GM13977 (cell line): ENCODE results near the gene EXOSC9.

Source experiments
- DNase-seq: peaks from one replicate; pipeline ENCODE4 v3.0.0; 2012; ENCODE audit warnings: low spot score
- CTCF ChIP-seq: IDR thresholded peaks from 2 replicates; pipeline ENCODE4 v1.5.1; 2012; ENCODE audit warnings: mild to moderate bottlenecking, control low read depth; ENCODE audit not compliant: insufficient read depth; ENCODE audit errors: extremely low read depth, missing control alignments
- in situ Hi-C: fragments of 300-500 bp; cut with MboI; formaldehyde crosslinking; loops from one replicate; pipeline ENCODE4 v1.12.0; 2022; ENCODE audit warnings: low sequenced_read_pairs, low pct_unique_long_range_greater_than_20kb, mixed read lengths, inconsistent platforms; ENCODE audit not compliant: unreplicated experiment

The EXOSC9 gene

GRCh38 chr4:121829511-121829910, 28.4 kb downstream of the EXOSC9 start:
- TF ChIP-seq CTCF: no peak
- in situ Hi-C loops: no loop called here
- DNase-seq: no peak

DNA sequence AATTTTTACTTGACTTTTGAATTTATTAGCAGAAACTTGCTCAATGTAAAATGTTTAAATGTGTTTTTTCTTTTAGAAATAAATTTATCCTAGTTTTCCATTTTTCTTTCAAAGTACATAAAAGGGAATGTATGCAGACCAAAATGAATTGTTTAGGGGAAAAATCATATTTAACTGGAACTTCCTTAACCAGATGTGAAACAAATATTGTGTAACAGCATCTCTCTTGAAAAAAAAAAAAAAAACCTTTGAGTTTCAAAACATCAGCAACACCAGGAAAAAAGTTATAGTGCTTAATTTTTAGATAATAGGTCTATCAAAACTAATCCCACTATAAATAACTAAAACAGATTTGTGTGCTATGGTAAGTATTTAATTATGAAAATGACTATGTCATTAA, 37.0 kb downstream of the EXOSC9 start:
- no peak for TF ChIP-seq CTCF
- DNase-seq: no peak
- in situ Hi-C loops: no loop called here

DNA sequence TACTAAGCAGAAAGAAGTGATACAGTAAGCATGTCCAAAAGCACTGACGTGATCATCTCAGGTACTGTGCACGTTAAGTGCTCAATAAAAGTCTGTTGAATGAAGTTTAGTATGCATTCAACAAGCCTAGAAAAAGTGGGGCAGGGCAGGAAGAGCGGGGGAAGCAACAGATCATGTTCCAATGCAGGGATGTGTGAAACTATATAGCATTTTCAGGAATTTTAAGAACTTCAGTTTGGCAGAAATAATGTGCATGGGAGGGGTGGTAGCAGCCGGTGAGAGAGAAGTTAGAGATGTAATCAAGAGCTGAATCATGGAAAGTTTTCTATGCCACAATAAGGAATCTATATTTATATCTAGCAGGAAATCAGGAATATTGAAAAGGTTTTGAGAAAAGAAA, 41.7 kb downstream of the EXOSC9 start:
- no peak for TF ChIP-seq CTCF
- DNase-seq: no peak
- in situ Hi-C loops: no loop called here

GRCh38 chr4:121846662-121847061, 45.5 kb downstream of the EXOSC9 start:
- no peak for TF ChIP-seq CTCF
- in situ Hi-C loops: no loop called here
- no peak for DNase-seq

DNA sequence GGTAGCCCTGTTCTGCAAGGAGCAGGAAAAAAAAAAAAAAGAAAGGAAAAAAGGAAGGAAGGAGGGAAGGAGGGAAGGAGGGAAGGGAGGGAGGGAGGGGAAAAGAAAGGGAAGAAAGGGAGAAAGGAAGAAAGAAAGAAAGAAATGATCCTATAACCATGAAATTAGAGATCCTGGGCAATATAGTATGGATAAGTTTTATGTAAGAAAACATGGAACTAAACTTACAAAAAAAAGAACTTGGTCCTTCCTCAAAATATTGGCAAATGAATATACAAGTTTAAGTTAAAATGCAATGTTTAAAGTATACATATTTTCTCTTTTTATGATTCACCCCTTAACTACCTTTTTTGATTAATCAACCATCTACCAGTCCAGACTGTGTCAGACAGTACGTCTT, 50.2 kb downstream of the EXOSC9 start:
- DNase-seq: no peak
- TF ChIP-seq CTCF: no peak
- in situ Hi-C loops: no loop called here

DNA sequence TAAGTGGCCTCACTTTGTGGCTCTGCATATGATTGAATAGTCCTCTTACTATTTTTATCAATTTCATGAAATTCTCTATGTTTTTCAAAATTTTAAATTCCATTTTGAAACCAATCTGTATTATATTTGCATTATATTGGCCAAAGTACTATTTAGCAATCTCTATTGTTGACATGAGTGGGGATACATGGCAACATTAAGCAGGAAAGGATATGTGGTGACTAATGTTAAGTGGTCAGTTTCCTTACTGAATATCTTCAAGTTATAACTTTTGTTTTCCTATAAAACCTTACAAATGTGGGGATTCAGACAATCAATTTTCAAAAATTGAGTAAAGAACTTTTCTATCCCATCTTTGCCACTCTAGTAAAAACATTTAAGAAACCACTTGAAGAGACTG, 59.0 kb downstream of the EXOSC9 start:
- TF ChIP-seq CTCF: no peak
- DNase-seq: no peak
- in situ Hi-C loops: no loop called here

DNA sequence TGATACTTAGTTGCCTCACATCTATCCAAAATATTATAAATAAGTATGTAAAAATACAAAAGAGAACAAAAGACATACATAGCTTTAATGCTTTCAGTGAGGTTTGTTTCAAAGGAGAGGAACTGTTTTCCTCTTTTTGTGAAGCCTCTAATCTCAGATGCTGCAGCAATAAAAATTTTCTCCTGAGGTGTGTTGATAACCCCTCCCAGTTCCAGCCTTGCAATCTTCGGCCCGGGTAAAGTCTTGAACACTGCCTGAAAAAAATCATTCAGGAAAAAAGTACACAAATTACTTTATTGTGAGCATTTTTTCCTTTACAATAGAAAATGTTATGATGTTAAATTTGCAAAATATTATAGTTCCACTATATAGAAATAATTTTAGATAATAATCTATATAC, 60.3 kb downstream of the EXOSC9 start:
- in situ Hi-C loops: no loop called here
- no peak for DNase-seq
- no peak for TF ChIP-seq CTCF
